WTC11 (cell line): Measurements from ENCODE around the gene CACNA1E. TPM values are rescaled to one million over a fixed set of nuclear protein-coding genes. Genes with fewer than 3 reads are reported as not detected.
A peak's percentile ranks its signal among the peaks of the same experiment; 100 is the strongest.

Experiments used
- EMX1 ChIP-seq: fragments of 250-450 bp; sonication (Bioruptor Pico); IDR thresholded peaks from 2 replicates; pipeline ENCODE4 v1.8.0; 2021; ENCODE audit warnings: mild to moderate bottlenecking
- GABPB1 ChIP-seq: sonication (generic); formaldehyde crosslinking; IDR thresholded peaks from 2 replicates; pipeline ENCODE4 v1.8.1; 2023; ENCODE audit warnings: mild to moderate bottlenecking, missing genetic modification reagents
- GRHL2 ChIP-seq: fragments of 250-450 bp; sonication (Bioruptor Pico); IDR thresholded peaks from 2 replicates; pipeline ENCODE4 v1.8.0; 2022; ENCODE audit warnings: mild to moderate bottlenecking, moderate library complexity; ENCODE audit not compliant: insufficient replicate concordance, severe bottlenecking
- HMGA2 ChIP-seq: fragments of 250-450 bp; sonication (Bioruptor Pico); IDR thresholded peaks from 2 replicates; pipeline ENCODE4 v1.4.0; 2021; ENCODE audit warnings: mild to moderate bottlenecking, moderate library complexity
- IRF2 ChIP-seq: sonication (generic); formaldehyde crosslinking; IDR thresholded peaks from 2 replicates; pipeline ENCODE4 v1.8.0; 2022; ENCODE audit warnings: low read depth, missing genetic modification reagents, borderline replicate concordance
- KAT7 ChIP-seq: sonication (generic); formaldehyde crosslinking; IDR thresholded peaks from 2 replicates; pipeline ENCODE4 v1.8.1; 2023; ENCODE audit warnings: missing genetic modification reagents, mild to moderate bottlenecking, borderline replicate concordance
- MYBL2 ChIP-seq: sonication (generic); formaldehyde crosslinking; IDR thresholded peaks from 2 replicates; pipeline ENCODE4 v1.8.1; 2023; ENCODE audit warnings: mild to moderate bottlenecking, moderate library complexity, missing genetic modification reagents
- NFE2L1 ChIP-seq: sonication (generic); formaldehyde crosslinking; IDR thresholded peaks from 2 replicates; pipeline ENCODE4 v1.8.1; 2023; ENCODE audit warnings: missing genetic modification reagents
- NR2C2 ChIP-seq: sonication (generic); formaldehyde crosslinking; IDR thresholded peaks from 2 replicates; pipeline ENCODE4 v1.8.0; 2022; ENCODE audit warnings: mild to moderate bottlenecking, missing genetic modification reagents
- RELA ChIP-seq: sonication (generic); formaldehyde crosslinking; IDR thresholded peaks from 2 replicates; pipeline ENCODE4 v1.8.1; 2022; ENCODE audit warnings: missing genetic modification reagents, mild to moderate bottlenecking, borderline replicate concordance
- RORB ChIP-seq: fragments of 250-450 bp; sonication (Bioruptor Pico); IDR thresholded peaks from 2 replicates; pipeline ENCODE4 v1.9.0; 2021; ENCODE audit warnings: mild to moderate bottlenecking
- SOX15 ChIP-seq: fragments of 250-450 bp; sonication (Bioruptor Pico); IDR thresholded peaks from 2 replicates; pipeline ENCODE4 v1.9.0; 2021; ENCODE audit warnings: mild to moderate bottlenecking
- TEAD4 ChIP-seq: sonication (generic); formaldehyde crosslinking; IDR thresholded peaks from 2 replicates; pipeline ENCODE4 v1.8.0; 2022; ENCODE audit warnings: mild to moderate bottlenecking, missing genetic modification reagents
- TP53 ChIP-seq: sonication (generic); formaldehyde crosslinking; IDR thresholded peaks from 2 replicates; pipeline ENCODE4 v1.8.1; 2023; ENCODE audit warnings: mild to moderate bottlenecking, missing genetic modification reagents
- ZNF121 ChIP-seq: sonication (generic); formaldehyde crosslinking; IDR thresholded peaks from 2 replicates; pipeline ENCODE4 v1.8.0; 2023; ENCODE audit warnings: missing genetic modification reagents
- ZNF232 ChIP-seq: sonication (generic); formaldehyde crosslinking; IDR thresholded peaks from 2 replicates; pipeline ENCODE4 v1.8.0; 2022; ENCODE audit warnings: mild to moderate bottlenecking, missing genetic modification reagents
- ZNF263 ChIP-seq: sonication (generic); formaldehyde crosslinking; IDR thresholded peaks from 2 replicates; pipeline ENCODE4 v1.8.1; 2022; ENCODE audit warnings: low read depth, mild to moderate bottlenecking, moderate library complexity, missing genetic modification reagents
- ZNF423 ChIP-seq: fragments of 250-450 bp; sonication (Bioruptor Pico); IDR thresholded peaks from 2 replicates; pipeline ENCODE4 v2.1.2; 2022; ENCODE audit warnings: mild to moderate bottlenecking, moderate library complexity
- total RNA-seq: library from RNA; stranded (reverse); gene quantifications from 3 replicates; pipeline ENCODE4 v1.2.3, GENCODE V29; 2021
- TF ChIP-seq, protein P1 (sequence below): fragments of 250-450 bp; sonication (Bioruptor Pico); IDR thresholded peaks from 2 replicates; pipeline ENCODE4 v1.9.0; 2021; ENCODE audit warnings: mild to moderate bottlenecking, borderline replicate concordance
- TF ChIP-seq, protein P2 (sequence below): fragments of 250-450 bp; sonication (Bioruptor Pico); IDR thresholded peaks from 2 replicates; pipeline ENCODE4 v1.8.0; 2021; ENCODE audit warnings: mild to moderate bottlenecking
- TF ChIP-seq, protein P3 (sequence below): sonication (generic); formaldehyde crosslinking; IDR thresholded peaks from 2 replicates; pipeline ENCODE4 v1.8.1; 2023; ENCODE audit warnings: mild to moderate bottlenecking, moderate library complexity, missing genetic modification reagents
- TF ChIP-seq, protein P4 (sequence below): sonication (generic); formaldehyde crosslinking; IDR thresholded peaks from 2 replicates; pipeline ENCODE4 v1.8.0; 2023; ENCODE audit warnings: missing genetic modification reagents, mild to moderate bottlenecking, borderline replicate concordance
- TF ChIP-seq, protein P5 (sequence below): sonication (generic); formaldehyde crosslinking; IDR thresholded peaks from 2 replicates; pipeline ENCODE4 v1.8.0; 2022; ENCODE audit warnings: mild to moderate bottlenecking, missing genetic modification reagents
- TF ChIP-seq, protein P6 (sequence below): sonication (generic); formaldehyde crosslinking; IDR thresholded peaks from 2 replicates; pipeline ENCODE4 v1.8.0; 2022; ENCODE audit warnings: mild to moderate bottlenecking, missing genetic modification reagents
- TF ChIP-seq, protein P7 (sequence below): sonication (generic); formaldehyde crosslinking; IDR thresholded peaks from 2 replicates; pipeline ENCODE4 v1.8.0; 2022; ENCODE audit warnings: mild to moderate bottlenecking, missing genetic modification reagents

The CACNA1E gene
- total RNA-seq, 1 experiment from 2014 or later: 0.63 TPM

DNA sequence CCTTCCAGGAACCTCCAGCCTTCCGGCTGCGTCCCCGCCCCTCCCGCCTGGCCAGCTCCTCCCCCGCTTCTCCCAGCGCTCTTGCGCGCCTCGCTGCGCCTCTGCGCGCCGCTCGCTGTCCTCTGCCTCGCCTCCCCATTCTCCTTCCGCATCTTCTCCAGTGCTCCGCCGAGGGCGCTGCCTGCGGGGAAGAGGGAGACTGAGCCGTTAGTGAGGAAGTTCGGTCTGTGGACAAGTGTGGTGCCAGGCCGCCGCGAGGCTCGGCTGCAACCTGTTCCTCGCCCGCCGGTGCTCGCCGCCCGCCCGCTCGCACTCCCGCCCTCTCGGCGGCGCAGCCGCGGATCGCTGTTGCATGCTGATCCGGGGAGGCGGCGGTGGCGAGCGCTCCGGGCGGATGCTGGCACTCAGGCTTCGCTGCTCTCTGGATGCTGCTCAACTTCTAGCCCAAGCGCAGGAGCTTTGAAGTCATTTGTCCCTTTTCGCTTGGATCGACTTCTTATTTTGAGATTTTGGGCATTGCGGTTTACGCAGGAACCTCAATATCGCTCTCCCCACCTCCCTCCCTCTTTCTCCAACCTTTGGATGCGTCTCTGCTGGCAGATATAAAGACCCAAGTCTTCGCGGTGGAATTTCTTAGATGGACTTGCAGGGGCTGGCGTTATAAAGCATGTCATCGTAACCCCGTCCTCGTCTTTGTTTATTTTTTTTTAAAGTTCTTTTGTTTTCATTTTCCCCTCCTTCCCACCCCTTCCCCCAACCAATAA lies 614 bp upstream of the CACNA1E start (continued):
- TF ChIP-seq, protein P1, sequence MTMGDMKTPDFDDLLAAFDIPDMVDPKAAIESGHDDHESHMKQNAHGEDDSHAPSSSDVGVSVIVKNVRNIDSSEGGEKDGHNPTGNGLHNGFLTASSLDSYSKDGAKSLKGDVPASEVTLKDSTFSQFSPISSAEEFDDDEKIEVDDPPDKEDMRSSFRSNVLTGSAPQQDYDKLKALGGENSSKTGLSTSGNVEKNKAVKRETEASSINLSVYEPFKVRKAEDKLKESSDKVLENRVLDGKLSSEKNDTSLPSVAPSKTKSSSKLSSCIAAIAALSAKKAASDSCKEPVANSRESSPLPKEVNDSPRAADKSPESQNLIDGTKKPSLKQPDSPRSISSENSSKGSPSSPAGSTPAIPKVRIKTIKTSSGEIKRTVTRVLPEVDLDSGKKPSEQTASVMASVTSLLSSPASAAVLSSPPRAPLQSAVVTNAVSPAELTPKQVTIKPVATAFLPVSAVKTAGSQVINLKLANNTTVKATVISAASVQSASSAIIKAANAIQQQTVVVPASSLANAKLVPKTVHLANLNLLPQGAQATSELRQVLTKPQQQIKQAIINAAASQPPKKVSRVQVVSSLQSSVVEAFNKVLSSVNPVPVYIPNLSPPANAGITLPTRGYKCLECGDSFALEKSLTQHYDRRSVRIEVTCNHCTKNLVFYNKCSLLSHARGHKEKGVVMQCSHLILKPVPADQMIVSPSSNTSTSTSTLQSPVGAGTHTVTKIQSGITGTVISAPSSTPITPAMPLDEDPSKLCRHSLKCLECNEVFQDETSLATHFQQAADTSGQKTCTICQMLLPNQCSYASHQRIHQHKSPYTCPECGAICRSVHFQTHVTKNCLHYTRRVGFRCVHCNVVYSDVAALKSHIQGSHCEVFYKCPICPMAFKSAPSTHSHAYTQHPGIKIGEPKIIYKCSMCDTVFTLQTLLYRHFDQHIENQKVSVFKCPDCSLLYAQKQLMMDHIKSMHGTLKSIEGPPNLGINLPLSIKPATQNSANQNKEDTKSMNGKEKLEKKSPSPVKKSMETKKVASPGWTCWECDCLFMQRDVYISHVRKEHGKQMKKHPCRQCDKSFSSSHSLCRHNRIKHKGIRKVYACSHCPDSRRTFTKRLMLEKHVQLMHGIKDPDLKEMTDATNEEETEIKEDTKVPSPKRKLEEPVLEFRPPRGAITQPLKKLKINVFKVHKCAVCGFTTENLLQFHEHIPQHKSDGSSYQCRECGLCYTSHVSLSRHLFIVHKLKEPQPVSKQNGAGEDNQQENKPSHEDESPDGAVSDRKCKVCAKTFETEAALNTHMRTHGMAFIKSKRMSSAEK (CRISPR knock-in tag): no peak
- TF ChIP-seq, protein P2, sequence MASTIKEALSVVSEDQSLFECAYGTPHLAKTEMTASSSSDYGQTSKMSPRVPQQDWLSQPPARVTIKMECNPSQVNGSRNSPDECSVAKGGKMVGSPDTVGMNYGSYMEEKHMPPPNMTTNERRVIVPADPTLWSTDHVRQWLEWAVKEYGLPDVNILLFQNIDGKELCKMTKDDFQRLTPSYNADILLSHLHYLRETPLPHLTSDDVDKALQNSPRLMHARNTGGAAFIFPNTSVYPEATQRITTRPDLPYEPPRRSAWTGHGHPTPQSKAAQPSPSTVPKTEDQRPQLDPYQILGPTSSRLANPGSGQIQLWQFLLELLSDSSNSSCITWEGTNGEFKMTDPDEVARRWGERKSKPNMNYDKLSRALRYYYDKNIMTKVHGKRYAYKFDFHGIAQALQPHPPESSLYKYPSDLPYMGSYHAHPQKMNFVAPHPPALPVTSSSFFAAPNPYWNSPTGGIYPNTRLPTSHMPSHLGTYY: no peak
- TF ChIP-seq, protein P3, sequence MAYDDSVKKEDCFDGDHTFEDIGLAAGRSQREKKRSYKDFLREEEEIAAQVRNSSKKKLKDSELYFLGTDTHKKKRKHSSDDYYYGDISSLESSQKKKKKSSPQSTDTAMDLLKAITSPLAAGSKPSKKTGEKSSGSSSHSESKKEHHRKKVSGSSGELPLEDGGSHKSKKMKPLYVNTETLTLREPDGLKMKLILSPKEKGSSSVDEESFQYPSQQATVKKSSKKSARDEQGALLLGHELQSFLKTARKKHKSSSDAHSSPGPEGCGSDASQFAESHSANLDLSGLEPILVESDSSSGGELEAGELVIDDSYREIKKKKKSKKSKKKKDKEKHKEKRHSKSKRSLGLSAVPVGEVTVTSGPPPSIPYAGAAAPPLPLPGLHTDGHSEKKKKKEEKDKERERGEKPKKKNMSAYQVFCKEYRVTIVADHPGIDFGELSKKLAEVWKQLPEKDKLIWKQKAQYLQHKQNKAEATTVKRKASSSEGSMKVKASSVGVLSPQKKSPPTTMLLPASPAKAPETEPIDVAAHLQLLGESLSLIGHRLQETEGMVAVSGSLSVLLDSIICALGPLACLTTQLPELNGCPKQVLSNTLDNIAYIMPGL (CRISPR knock-in tag): peak; percentile 97
- peak; percentile 89 for TF ChIP-seq MYBL2 (CRISPR knock-in tag)
- peak; percentile 71; the same call in 1 of the 2 replicates for TF ChIP-seq ZNF232 (CRISPR knock-in tag)
- no peak for TF ChIP-seq GRHL2 (CRISPR knock-in tag)
- no peak for TF ChIP-seq HMGA2
- TF ChIP-seq ZNF423 (CRISPR knock-in tag): no peak
- TF ChIP-seq, protein P4, sequence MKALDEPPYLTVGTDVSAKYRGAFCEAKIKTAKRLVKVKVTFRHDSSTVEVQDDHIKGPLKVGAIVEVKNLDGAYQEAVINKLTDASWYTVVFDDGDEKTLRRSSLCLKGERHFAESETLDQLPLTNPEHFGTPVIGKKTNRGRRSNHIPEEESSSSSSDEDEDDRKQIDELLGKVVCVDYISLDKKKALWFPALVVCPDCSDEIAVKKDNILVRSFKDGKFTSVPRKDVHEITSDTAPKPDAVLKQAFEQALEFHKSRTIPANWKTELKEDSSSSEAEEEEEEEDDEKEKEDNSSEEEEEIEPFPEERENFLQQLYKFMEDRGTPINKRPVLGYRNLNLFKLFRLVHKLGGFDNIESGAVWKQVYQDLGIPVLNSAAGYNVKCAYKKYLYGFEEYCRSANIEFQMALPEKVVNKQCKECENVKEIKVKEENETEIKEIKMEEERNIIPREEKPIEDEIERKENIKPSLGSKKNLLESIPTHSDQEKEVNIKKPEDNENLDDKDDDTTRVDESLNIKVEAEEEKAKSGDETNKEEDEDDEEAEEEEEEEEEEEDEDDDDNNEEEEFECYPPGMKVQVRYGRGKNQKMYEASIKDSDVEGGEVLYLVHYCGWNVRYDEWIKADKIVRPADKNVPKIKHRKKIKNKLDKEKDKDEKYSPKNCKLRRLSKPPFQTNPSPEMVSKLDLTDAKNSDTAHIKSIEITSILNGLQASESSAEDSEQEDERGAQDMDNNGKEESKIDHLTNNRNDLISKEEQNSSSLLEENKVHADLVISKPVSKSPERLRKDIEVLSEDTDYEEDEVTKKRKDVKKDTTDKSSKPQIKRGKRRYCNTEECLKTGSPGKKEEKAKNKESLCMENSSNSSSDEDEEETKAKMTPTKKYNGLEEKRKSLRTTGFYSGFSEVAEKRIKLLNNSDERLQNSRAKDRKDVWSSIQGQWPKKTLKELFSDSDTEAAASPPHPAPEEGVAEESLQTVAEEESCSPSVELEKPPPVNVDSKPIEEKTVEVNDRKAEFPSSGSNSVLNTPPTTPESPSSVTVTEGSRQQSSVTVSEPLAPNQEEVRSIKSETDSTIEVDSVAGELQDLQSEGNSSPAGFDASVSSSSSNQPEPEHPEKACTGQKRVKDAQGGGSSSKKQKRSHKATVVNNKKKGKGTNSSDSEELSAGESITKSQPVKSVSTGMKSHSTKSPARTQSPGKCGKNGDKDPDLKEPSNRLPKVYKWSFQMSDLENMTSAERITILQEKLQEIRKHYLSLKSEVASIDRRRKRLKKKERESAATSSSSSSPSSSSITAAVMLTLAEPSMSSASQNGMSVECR: peak; percentile 93
- TF ChIP-seq KAT7 (CRISPR knock-in tag): no peak; the same call in 1 of the 2 replicates
- TF ChIP-seq NFE2L1 (CRISPR knock-in tag): peak; percentile 77; the same call in 1 of the 2 replicates
- peak; percentile 84 for TF ChIP-seq TP53 (CRISPR knock-in tag)
- TF ChIP-seq ZNF263 (CRISPR knock-in tag): peak; percentile 67; the same call in 1 of the 2 replicates
- TF ChIP-seq IRF2: no peak
- TF ChIP-seq RORB (CRISPR knock-in tag): no peak
- TF ChIP-seq SOX15 (CRISPR knock-in tag): no peak
- no peak for TF ChIP-seq NR2C2 (CRISPR knock-in tag)
- TF ChIP-seq TEAD4 (CRISPR knock-in tag): no peak
- no peak for TF ChIP-seq RELA (CRISPR knock-in tag)
- TF ChIP-seq ZNF121 (CRISPR knock-in tag): 0 out of 2 replicates have a peak, but pooled peaks have one; percentile 5
- TF ChIP-seq GABPB1 (CRISPR knock-in tag): no peak
- TF ChIP-seq, protein P5, sequence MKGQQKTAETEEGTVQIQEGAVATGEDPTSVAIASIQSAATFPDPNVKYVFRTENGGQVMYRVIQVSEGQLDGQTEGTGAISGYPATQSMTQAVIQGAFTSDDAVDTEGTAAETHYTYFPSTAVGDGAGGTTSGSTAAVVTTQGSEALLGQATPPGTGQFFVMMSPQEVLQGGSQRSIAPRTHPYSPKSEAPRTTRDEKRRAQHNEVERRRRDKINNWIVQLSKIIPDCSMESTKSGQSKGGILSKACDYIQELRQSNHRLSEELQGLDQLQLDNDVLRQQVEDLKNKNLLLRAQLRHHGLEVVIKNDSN: peak; percentile 62; the same call in 1 of the 2 replicates
- TF ChIP-seq EMX1 (CRISPR knock-in tag): no peak
- TF ChIP-seq, protein P6, sequence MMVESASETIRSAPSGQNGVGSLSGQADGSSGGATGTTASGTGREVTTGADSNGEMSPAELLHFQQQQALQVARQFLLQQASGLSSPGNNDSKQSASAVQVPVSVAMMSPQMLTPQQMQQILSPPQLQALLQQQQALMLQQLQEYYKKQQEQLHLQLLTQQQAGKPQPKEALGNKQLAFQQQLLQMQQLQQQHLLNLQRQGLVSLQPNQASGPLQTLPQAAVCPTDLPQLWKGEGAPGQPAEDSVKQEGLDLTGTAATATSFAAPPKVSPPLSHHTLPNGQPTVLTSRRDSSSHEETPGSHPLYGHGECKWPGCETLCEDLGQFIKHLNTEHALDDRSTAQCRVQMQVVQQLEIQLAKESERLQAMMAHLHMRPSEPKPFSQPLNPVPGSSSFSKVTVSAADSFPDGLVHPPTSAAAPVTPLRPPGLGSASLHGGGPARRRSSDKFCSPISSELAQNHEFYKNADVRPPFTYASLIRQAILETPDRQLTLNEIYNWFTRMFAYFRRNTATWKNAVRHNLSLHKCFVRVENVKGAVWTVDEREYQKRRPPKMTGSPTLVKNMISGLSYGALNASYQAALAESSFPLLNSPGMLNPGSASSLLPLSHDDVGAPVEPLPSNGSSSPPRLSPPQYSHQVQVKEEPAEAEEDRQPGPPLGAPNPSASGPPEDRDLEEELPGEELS (CRISPR knock-in tag): peak; percentile 95
- TF ChIP-seq, protein P7, sequence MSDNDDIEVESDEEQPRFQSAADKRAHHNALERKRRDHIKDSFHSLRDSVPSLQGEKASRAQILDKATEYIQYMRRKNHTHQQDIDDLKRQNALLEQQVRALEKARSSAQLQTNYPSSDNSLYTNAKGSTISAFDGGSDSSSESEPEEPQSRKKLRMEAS (CRISPR knock-in tag): peak; percentile 97
